Stimulated activated CD4-positive, alpha-beta T cell treated with anti-CD3 and anti-CD28 coated beads, Interleukin-12 subunit alpha, Interleukin-12 subunit beta, amount 100 ng/mL, for 4 hours (primary cell): ENCODE measurements around the gene EIF2S3B.

Experiments
- DNase-seq: peaks from one replicate; pipeline ENCODE4 v3.0.0-alpha.2; 2020

Gene EIF2S3B

GRCh38 chr12:10554756-10555481, 49.2 kb downstream of the EIF2S3B start:
- DNase-seq, result no peak

- DNase-seq, result no peak
Observed at GRCh38 chr12:10557329-10557728, 51.6 kb downstream of the EIF2S3B start.

- DNase-seq, result no peak
Observed at GRCh38 chr12:10557766-10558165, 52.1 kb downstream of the EIF2S3B start.
